GM21526 (cell line): ENCODE results near the gene CCNJL.
A peak's percentile ranks its signal among the peaks of the same experiment; 100 is the strongest.
"Not testable (repeated sequence)": the region's sequence is repeated elsewhere in the genome, so short reads cannot be mapped to it uniquely, and the experiment has no call there.

ENCODE experiments used
- ATAC-seq: cut with Tn5 transposase; IDR thresholded peaks from one replicate; pipeline ENCODE4 v1.9.1; 2021; ENCODE audit warnings: moderate library complexity; ENCODE audit not compliant: unreplicated experiment, low FRiP score

CCNJL gene, protein sequence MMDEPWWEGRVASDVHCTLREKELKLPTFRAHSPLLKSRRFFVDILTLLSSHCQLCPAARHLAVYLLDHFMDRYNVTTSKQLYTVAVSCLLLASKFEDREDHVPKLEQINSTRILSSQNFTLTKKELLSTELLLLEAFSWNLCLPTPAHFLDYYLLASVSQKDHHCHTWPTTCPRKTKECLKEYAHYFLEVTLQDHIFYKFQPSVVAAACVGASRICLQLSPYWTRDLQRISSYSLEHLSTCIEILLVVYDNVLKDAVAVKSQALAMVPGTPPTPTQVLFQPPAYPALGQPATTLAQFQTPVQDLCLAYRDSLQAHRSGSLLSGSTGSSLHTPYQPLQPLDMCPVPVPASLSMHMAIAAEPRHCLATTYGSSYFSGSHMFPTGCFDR

DNA sequence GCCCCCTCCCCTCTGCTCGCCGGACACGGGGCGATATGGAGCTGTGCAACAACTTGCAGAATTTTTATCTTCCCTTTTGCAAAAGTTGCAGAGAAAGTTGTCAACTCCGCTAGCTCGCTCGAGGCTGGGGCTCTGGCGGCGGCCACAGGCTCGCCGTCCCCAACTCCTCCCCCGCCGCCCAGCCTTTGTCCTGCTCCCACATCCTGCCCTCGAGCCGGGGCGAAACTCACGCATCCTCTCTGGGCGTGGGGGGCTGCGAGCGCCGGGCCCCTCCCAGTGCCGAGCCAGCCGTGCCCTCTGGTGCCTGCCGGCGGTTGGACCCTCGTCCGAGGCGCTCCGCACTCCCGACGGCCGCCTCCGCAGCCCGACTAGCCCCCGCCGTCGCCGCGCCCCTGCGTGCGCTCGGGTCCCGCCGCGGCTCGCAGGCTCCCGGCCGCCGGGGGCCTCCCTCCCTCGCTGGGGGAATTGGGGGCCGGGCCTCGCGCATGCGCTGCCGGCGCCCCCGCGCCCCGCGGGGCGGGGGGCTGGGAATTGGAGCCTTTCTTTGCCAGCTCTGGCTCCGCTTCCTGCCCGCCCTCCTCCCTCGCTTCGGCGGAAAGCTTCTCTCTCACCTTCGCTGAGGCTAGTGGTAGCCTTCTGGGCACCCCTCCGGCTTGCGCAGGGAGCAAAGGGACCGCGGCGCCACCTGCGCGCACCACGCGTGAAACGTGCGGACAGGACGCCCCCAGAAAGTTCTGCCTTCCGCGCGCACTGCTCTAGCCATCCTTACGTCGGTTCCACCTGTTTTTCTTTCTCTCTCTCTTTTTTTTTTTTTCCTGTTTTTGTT is at the start of gene CCNJL:
Gene CCNJL (minus strand): TSS at position 431 of the 826 bp plus-strand sequence. CDS start 641 bp downstream, outside the sequence.
- peak; percentile 53 for ATAC-seq

DNA sequence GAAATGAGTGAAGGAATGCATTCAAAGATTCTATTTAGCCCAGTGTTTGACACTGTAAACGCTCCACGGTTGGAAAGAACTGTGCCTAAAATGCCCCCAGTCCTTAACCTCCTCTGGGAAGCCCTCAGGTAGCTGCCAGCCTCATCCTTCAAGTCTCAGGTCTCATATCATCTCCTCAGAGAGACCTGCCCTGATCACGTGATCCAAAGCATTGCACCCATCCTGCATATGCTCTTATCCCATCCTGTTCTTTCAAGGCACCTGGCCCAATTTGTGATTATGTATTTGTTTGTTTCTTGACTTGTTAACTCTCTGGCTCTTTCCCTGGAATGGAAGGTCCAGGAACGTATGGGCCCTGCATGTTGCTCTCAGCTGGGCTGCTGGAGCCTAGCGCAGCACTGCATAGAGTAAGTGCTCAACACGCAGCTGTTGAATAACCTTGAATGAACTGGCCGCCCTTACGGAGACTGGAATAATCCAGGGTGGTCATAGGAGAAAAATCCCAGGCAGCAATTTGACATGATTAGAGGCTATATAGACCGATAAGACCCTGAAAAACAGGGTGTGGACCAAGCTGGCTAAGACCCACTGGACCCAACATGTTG is 49.4 kb upstream of the CCNJL start:
- ATAC-seq: no peak

DNA sequence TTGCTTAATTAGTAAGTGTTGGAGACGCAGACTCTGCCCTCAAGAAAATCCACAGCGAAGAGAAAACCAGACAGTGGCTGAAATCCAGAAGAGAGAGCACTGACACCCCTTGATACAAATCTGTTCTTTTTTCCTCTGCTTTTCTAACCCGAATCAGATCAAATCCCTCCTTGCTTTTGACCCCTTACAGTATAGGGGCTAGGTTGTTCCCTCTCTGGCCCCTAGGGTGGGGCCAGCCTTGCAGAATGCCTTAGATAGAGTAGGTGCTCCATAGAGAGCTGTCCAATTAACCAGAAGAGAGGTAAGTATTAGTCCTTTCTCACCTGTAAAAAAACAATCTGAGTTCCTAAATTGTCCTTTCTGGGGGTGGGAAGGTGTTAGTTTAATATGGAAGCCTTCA is 47.9 kb upstream of the CCNJL start:
- no peak for ATAC-seq

DNA sequence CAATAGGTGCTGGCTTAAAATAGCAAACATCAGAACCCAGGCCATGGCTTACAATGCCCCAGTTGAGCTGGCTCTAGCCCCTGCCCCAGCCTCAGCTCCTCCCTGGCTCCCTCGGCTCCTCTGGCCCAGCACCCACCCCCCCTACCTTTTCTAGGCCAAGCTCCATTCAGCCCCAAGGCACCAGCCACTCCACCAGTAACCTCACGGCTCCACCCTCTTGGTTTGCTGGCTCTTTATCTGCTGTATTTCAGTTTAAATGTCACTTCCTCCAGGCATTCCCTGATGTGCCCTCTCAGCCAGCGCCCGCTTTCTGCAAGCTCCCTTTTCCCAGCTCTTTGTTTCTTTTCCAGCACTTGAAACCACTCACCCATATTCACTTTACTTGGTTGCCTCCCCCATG is 47.5 kb upstream of the CCNJL start:
- ATAC-seq: no peak

DNA sequence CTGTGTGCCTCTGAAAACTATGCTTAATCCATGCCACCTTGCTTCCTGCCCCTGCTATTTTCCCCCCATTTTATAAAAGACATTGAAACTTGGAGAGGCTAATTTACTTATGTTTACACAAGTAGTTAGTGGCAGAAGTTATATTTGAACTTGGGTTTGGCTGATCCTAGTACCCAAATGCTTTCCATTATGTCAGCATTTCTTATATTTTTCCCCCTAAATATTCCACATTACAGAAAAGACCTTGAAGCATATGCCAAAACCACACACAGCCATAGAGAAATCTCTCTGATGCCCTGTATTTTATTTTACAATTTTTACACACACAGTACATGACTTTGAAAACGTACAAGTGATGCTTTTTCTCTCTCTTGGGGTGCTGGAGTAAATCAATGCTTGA is 46.9 kb upstream of the CCNJL start:
- no peak for ATAC-seq

DNA sequence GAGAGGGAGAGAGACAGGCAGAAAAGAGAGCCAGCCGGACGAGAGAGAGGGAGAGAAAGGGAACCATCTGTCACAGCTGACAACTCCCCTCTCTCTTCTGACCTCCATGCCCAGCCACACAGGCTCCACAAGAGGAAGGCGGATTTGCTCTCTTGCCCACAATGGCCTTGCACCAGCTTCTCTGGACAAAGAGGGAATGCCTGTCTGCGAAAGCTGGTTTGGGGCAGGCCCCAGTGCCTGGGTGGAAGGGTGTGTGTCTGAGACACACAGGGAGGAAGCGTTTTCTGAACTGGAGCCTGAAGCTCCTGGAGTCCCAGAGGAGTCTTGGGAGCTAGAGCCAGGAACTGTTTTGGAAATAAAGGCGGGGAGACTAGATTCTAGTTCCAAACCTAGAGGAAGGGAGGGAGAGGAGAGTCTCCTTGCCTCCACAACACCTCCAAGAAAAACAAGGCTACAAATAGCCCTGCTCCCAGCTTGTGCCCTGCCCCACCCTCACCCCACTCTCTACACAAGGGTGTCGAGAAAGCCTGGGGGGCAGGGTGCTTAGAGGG is 45.6 kb upstream of the CCNJL start:
- ATAC-seq: no peak

DNA sequence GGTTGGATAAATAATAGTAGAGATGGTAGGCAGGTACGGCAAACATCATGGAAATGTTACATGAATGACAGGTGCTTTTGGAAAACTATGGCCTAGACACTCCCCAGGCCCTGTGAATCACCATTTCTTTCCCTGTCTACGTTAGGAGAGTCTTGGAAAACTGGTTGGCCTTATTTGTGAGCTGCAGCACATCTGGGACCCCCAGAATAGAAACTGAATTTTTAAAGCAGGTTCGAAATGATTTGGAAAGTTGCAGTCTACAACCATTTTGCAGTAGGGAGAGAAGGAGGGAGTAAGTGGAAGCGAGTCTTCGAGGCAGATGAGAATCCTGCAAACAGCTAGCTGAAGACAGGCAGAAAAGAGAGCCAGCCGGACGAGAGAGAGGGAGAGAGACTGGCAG is 45.0 kb upstream of the CCNJL start:
- no peak for ATAC-seq

DNA sequence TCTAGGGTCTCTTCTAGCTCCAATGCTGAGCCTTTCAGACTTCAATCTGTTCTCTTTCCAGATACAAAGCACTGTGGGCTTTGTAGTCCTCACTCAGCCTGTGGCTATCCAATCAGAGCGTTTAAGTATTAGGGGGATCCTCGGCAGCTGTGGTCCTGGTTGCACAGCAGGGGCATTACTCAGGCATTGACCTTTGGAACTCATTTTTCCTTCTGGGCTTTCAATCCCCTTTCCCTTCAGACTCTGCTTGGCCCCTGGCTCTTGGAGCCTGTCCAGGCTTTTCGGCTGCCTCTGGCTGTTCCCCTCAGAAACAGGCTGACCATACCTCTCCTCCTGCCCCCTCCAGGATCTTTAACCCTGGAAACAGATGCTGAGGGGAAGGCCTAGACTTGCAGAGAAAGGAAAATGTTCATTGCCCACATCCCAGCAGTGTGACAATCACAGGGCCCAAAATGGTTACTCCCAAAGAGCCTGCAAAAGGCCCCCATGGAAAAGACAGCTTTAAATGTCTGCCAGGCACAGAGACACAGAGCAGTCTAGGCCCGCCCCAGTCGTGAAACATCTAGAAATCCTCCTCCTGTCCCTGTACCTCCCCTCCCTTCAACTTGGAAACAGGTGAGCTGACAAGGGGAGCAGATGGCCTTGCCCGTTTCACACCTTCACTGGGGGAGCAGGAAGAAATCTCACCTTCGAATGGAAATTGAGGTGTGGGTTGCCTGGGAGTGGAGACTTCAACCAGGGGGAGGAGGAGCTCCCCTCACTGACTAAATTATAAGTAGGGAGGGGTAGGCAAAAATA is 44.4 kb upstream of the CCNJL start:
- ATAC-seq: no peak

DNA sequence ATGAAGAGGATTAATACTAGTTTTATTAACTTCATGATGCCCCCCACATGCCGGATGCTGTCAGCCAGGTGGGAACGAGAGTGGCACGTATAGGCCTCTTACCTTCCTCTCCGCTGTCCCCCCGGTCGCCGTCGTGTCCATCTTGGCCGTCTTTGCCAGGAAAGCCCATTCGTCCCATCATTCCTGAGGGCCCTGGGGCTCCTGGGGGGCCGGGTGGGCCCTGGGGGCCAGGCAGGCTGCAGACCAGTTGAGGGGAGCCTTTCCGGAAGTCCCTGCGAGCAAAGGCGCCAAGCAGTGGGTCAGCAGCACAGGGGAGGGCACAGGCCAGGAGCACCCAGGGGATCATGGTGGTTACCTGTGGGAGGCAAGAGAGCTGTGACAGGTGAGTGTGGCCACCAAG is 42.3 kb upstream of the CCNJL start:
- ATAC-seq: no peak

DNA sequence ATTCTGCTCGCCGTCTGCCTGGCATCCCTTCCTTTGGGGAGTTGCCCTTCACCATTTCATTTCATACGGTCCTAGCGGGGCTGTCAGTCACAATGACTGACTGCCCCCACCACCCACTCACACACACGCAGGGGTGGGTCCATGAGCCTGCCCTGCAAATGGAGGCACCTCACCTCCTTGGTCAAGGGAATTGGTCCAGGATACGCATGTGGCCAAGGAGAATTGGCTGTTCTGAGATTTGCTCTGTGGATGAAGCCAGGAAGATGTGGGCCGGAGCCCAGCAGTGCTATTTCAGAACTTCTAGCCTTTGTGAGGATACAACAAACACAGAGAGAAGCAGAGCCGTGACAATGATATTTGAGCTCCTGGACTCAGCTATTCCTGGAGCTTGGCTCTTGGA is 41.0 kb upstream of the CCNJL start:
- no peak for ATAC-seq

DNA sequence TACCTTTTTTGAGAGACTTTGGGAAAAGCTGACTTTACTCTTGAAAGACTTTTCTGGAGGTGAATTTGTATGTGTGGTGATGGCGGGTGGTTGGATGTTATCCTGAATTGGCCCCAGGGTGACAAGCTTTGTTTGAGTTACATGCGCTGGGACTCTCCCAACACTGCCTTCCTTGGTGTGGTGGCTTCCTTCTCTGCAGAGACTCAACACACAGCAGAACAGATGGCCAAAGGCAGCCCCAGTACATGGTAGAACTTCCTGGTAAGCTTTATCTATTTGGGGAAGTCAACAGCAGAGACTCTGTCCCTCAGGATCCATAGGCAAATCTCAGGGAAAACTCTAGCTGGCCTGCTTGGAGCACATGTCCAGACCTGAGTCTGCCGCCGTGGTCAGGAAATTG is 39.9 kb upstream of the CCNJL start:
- no peak for ATAC-seq

DNA sequence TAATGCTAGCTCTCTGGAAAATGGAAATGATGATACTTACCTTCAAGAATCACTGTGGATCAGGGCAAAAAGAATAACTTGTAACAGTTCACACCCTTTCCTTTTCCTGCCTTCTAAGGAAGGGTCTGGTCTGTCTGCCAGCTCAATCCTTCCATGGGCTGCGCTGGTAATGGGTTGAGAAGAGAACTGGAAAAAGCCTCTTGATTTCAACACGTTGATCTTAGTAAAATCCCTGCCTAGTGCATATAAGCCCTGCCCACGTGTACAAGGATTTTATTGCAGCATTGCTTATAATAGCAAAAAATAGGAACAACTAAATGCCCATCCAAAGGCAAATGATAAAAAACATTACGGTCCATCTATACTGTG is 37.6 kb upstream of the CCNJL start:
- no peak for ATAC-seq

DNA sequence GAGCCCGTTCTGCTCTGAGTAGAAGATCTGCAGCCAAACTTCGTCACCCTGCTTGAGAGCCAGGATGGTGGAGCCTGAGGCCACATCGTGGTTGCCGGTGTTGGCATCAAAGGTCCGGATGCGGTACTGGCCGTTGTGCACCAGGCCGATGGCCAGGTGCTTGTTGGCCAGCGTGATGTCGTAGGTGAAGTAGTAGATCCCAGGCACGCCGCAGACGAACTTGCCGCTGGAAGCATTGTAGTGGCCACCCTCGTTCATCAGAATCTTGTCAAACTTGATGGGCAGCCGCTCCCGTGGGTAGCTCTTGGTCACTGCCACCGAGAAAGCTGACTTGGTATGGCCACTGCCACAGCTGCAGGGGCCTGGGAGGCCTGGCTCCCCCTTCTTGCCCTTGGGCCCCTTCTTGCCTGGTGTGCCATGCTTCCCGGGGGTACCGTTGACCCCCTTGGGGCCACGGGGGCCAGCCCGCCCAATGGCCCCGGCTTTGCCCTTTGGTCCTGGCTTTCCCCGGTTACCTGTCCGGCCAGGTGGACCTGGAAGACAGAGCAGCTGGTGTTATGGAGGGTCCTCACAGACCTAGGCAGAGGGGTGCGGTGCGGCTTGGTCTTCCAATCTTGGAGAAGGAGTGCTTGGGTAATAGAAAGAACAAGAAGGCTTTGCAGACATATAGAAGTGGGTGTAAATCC is 37.0 kb upstream of the CCNJL start:
- no peak for ATAC-seq

DNA sequence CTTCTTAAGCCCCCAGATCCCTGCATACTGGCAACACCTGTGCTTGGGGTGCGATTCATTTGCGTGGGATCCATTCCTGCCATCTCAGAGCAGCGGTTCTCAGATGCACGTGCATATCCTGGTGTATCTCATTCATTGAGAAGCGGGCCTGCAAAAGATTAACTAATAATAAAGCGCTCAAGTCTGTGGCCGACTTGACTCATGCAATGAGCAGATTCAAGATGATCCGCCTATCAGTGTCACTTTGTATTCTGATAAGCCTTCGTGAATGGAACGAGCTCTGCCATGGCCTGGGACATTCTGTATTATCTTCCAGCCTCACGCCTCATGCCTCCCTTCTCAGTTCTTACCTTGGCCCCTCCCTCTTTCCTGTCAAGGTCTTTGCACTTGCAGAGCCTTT is 35.7 kb upstream of the CCNJL start:
- no peak for ATAC-seq

DNA sequence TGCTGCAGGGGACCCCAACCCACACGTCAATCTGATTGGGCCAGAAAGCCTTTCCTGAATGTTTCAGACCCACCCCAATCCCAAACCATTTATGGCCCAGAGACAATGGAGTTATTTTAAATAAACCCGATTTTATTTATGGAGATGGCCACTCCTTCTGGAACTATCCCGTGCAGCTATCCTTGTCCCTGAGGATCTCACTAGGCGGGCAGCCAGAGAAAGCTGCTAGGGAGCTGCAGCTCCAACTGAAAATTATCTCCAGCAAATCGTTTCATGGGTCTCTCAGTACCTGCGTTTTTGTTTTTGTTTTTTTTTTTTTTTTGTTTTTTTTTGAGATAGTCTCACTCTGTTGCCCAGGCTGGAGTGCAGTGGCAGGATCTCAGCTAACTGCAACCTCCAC is 35.1 kb upstream of the CCNJL start:
- no peak for ATAC-seq

DNA sequence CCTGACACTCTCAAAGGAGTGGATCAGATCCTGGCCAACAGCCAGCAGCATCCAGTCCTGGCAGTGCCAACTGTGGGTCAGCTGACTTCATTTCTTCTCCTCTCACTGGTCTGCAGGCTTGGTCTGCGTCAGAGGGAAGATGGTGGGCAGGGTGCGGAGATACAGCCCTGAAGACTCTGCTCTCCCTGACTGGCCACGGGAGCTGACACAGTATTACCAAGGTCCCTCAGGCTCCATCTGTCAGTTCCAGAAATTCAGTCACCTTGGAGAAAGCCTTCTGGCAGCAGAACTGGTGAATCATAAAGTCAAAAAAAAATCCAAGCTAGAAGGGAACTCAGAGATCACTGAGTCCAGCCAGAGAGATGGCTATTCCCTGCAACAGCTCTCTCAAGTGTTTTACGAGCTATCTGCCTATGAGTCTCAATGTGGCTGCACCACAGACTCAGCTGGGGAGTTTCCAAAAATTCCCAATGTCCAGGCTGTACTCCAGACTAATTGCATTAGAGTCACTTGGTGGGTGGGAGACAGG is 30.1 kb upstream of the CCNJL start:
- no peak for ATAC-seq

DNA sequence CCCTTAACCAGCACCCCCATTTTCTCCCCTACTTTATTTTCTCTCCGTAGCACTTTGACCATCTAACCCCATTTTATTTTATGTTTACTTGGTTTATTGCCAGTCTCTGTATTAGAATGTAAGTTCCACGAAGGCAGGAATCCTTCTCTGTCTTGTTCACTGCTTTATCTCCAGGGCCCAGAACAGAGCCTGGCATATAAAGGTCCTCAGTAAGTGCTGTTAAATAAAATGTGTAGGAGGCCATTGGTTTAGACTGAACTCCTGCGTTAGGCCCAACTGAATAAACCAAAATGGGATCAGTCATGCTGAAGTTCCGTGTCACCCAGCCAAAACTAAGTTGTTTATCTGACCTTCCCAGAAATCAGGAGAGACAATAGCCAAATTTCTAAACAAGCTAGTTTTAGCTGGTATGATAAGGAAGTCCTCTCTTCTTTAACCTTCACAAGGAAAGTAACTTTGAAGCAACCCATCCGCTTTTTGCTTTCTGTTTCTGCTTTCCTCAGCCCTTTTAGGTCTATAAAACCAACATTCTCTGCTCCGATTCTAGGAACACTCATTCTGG is 29.0 kb upstream of the CCNJL start:
- ATAC-seq: no peak

DNA sequence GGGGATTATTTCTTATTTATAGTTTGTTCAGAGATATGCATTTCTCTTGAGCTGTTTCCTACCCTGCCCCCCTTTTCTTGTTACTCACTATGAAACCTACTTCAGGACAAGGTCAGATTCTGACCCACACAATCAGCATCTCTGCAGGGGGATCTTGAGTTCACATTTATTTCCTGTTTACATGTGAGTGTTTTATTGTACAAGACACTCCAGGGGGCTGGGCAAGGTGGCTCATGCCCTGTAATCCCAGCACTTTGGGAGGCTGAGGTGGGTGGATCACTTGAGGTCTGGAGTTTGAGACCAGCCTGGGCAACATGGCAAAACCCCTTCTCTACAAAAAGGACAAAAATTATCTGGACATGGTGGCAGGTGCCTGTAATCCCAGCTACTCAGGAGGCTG is 28.1 kb upstream of the CCNJL start:
- not testable (repeated sequence) for ATAC-seq

DNA sequence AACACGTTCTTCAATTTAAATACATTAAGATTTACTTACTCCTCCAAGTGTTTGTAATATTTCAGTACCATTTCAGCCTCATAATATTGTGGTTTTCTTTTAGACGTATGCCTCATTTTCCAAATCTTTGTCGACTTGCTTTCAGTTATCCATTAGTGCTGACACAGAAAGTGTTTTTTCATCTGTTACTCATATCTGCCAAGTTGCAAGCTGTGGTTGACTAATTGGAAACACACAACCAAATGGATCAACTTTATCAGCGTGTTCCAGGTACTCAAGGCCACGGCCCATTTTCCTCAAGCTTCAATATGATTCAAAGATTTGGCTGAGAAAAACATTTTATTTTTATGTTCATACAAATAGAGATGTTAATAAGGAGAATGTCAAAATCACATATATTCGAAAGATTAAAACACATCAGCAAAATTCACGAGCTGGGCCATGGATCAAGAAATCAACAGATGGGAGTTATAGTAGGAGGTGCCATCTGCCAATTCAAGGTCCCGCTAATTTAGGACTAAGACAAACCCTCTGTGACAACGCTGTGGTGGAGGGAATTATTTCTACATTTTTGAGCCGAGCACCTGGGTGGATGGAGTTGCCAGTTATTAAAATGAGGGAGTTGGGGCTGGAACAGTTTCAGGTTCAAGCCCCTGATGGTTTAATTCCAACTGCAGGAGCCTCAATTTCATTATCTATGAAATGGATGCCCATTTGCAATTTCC is 27.2 kb upstream of the CCNJL start:
- ATAC-seq: no peak
